Measurements from ENCODE around the gene DDX11. TPM values are rescaled to one million over a fixed set of nuclear protein-coding genes. Genes with fewer than 3 reads are reported as not detected.

The DDX11 gene
- total and polyA plus RNA-seq, 2 of the 4 experiments (the other 2 are of a cell fraction) = 10.8 to 17.6 TPM

DNA sequence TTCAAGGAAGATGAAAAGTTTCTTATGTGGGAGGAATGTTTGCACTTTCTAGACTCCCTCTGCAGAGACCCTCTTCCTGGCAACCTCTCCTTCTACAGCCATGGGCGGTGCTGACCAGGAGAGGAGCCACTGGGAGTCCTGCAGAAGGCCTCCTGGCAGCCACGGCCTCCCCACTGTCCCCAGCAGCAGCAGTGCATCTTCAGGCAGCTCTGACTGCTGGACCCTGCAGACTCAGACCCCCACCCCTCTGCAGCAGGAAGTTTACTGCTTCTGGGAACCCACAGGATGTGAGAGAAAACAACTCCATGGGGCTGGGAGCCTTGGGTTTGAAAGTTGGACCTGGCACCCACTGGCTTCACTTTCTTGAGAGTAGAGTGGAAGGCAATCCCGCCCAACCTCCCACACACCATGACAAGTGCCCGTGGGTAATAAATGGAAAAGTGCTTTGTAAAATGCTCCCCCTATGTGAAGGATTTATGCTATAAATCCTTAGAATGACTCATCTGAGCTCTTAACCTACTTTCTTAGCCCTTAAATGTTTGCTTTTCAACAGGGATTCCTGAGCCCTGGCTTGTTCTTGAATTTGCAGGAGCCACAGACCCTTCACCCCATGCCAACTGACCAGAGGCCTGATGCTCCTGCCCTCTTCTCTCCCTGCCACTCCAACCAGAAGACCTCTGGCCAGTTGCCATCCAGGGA is 37.5 kb upstream of the DDX11 start:
- TF ChIP-seq MAZ (IDR thresholded peaks at IDR 0.05; ENCODE audit: borderline replicate concordance, low read depth, low read length) = no peak
- TF ChIP-seq, protein P1, sequence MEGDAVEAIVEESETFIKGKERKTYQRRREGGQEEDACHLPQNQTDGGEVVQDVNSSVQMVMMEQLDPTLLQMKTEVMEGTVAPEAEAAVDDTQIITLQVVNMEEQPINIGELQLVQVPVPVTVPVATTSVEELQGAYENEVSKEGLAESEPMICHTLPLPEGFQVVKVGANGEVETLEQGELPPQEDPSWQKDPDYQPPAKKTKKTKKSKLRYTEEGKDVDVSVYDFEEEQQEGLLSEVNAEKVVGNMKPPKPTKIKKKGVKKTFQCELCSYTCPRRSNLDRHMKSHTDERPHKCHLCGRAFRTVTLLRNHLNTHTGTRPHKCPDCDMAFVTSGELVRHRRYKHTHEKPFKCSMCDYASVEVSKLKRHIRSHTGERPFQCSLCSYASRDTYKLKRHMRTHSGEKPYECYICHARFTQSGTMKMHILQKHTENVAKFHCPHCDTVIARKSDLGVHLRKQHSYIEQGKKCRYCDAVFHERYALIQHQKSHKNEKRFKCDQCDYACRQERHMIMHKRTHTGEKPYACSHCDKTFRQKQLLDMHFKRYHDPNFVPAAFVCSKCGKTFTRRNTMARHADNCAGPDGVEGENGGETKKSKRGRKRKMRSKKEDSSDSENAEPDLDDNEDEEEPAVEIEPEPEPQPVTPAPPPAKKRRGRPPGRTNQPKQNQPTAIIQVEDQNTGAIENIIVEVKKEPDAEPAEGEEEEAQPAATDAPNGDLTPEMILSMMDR (conservative IDR thresholded peaks at IDR 0.05; ENCODE audit: low read depth, low read length) = no peak
- TF ChIP-seq RAD21 (IDR thresholded peaks at IDR 0.05; ENCODE audit: low read length) = no peak
- ATAC-seq (ENCODE audit: low read depth) = peak; percentile 73
- Histone ChIP-seq H3K18ac (ENCODE audit: low read depth, low read length) (no peak overlapping the region), H3K4me2 (ENCODE audit: low read depth, low read length) (no peak overlapping the region), H2AK9ac (replicated peaks; ENCODE audit: low read depth, low read length, poor library complexity) (no peak overlapping the region), H2AFZ (replicated peaks; ENCODE audit: low read length, poor library complexity) (no peak overlapping the region), H3K9ac (ENCODE audit: low read depth, low read length) (no peak overlapping the region), H3K27ac (ENCODE audit: insufficient read depth, low read length) (no peak overlapping the region), H3K27me3 (ENCODE audit: control insufficient read depth, insufficient read depth, low read length) (peaks cover 10% of the 10 kb centered on the region), H3K9me3 (ENCODE audit: control insufficient read depth, insufficient read depth, low read length) (no peaks in the 10 kb centered on the region), H3K79me1 (ENCODE audit: low read depth in 1 of 2, low read length in 2 of 2) (no peaks in the 10 kb centered on the region), H3K56ac (ENCODE audit: extremely low read depth, insufficient read depth, low read length) (no peak overlapping the region), H2BK120ac (ENCODE audit: low read depth, low read length) (no peak overlapping the region), H2BK20ac (ENCODE audit: low read depth, low read length) (no peak overlapping the region), H3K14ac (replicated peaks; ENCODE audit: low read depth, low read length) (no peak overlapping the region), H3K4ac (ENCODE audit: low read depth, low read length) (no peak overlapping the region), H3K23ac (ENCODE audit: low read depth, low read length) (no peak overlapping the region), H2BK5ac (ENCODE audit: low read depth, low read length, poor library complexity, severe bottlenecking) (no peak overlapping the region), H4K91ac (ENCODE audit: insufficient read depth, low read depth, low read length) (no peak overlapping the region), H4K20me1 (ENCODE audit: insufficient read depth, low read length) (no peaks in the 10 kb centered on the region), H2BK15ac (ENCODE audit: low read depth, low read length) (no peak overlapping the region), H3K4me3 (ENCODE audit: insufficient read depth, low read depth, low read length) (no peak overlapping the region), H4K8ac (ENCODE audit: low read depth in 2 of 2, low read length in 2 of 2) (no peak overlapping the region), H3K4me1 (ENCODE audit: control insufficient read depth, insufficient read depth, low read length) (peaks cover 3% of the 10 kb centered on the region; the same call in 1 of the 2 replicates), H4K5ac (ENCODE audit: low read depth, low read length) (no peak overlapping the region), H3K36me3 (ENCODE audit: control insufficient read depth, insufficient read depth, low read length) (no peaks in the 10 kb centered on the region), H3K9me1 (ENCODE audit: insufficient read depth, low read length) (no peaks in the 10 kb centered on the region), H2AK5ac (ENCODE audit: low read depth, low read length) (no peak overlapping the region)
- WGBS, 2 experiments (ENCODE audit: extremely low coverage in 2 of 2, insufficient read length in 1 of 2) = no CpG with 5 or more reads among the region's 4 CpGs
- peak; percentile 18 for DNase-seq
- intact Hi-C loops (cut with micrococcal nuclease) (no loop called here), dilution Hi-C loops (cut with HindIII; ENCODE audit: low sequenced_read_pairs, unreplicated experiment) (no loop called here), in situ Hi-C loops (cut with MboI; ENCODE audit: low sequenced_read_pairs) (no loop called here)
- ChIA-PET POLR2A (ENCODE audit: unreplicated experiment) (no interaction called here), CTCF (interaction anchor here (0.8 kb wide), 1 partner anchor 10 kb away, joined by 4 read pairs; no protein-coding TSS in a partner anchor)
- no TSS peak for BruUV-seq (replicated peaks)

All from IMR-90 (cell line).